Medulla oblongata (tissue), 1 donor: ENCODE data around the gene CHST11.
"Not testable (repeated sequence)": the region's sequence is repeated elsewhere in the genome, so short reads cannot be mapped to it uniquely, and the experiment has no call there.

ENCODE experiments used
- DNase-seq: peaks from one replicate; pipeline ENCODE4 v3.0.0-alpha.2; 2015; ENCODE audit errors: extremely low spot score

Gene CHST11

GRCh38 chr12:104604070-104604994, 147.6 kb downstream of the CHST11 start:
- peak; percentile 74 for DNase-seq

GRCh38 chr12:104604995-104605675, 148.4 kb downstream of the CHST11 start:
- DNase-seq, result no peak

GRCh38 chr12:104605685-104606084, 148.9 kb downstream of the CHST11 start:
- DNase-seq, result peak; percentile 83

- no peak for DNase-seq
Measured at GRCh38 chr12:104608998-104609397, 152.2 kb downstream of the CHST11 start.

- DNase-seq, result no peak
Measured at GRCh38 chr12:104609445-104609844, 152.7 kb downstream of the CHST11 start.

- no peak for DNase-seq
Measured at GRCh38 chr12:104610513-104611235, 153.9 kb downstream of the CHST11 start.

GRCh38 chr12:104611671-104612070, 154.9 kb downstream of the CHST11 start:
- DNase-seq, result no peak

- DNase-seq, result not testable (repeated sequence)
Measured at GRCh38 chr12:104613372-104613771, 156.6 kb downstream of the CHST11 start.

- DNase-seq, result peak; percentile 41
Measured at GRCh38 chr12:104615048-104615561, 158.4 kb downstream of the CHST11 start.

GRCh38 chr12:104618691-104619090, 161.9 kb downstream of the CHST11 start:
- DNase-seq, result no peak

GRCh38 chr12:104619305-104619704, 162.6 kb downstream of the CHST11 start:
- no peak for DNase-seq

- DNase-seq, result no peak
Measured at GRCh38 chr12:104620837-104621531, 164.2 kb downstream of the CHST11 start.

- DNase-seq, result no peak
Measured at GRCh38 chr12:104622928-104623327, 166.2 kb downstream of the CHST11 start.

- DNase-seq, result no peak
Measured at GRCh38 chr12:104623883-104624282, 167.1 kb downstream of the CHST11 start.

- DNase-seq, result no peak
Measured at GRCh38 chr12:104624529-104624928, 167.8 kb downstream of the CHST11 start.

- DNase-seq, result no peak
Measured at GRCh38 chr12:104626069-104626837, 169.5 kb downstream of the CHST11 start.

- no peak for DNase-seq
Measured at GRCh38 chr12:104627231-104627989, 170.7 kb downstream of the CHST11 start.

GRCh38 chr12:104627990-104628830, 171.5 kb downstream of the CHST11 start:
- no peak for DNase-seq

- no peak for DNase-seq
Measured at GRCh38 chr12:104628831-104629135, 172.0 kb downstream of the CHST11 start.
